ENCODE data around the gene RBBP5. TPM values are rescaled to one million over a fixed set of nuclear protein-coding genes. Genes with fewer than 3 reads are reported as not detected.

RBBP5 gene
- total RNA-seq, 1 experiment from 2014 or later, result 19.0 TPM

GRCh38 chr1:205037539-205037938 is 84.2 kb downstream of the RBBP5 start:
- POLR2A ChIA-PET, result no interaction called here
- BruUV-seq (replicated peaks), result no TSS peak

More at GRCh38 chr1:205037539-205037938, 84.2 kb downstream of the RBBP5 start:
- H3K36me3 Mint-ChIP-seq (ENCODE audit: insufficient read depth, unreplicated experiment), result no peaks in the 10 kb centered on the region
- H3K9me3 Mint-ChIP-seq (ENCODE audit: unreplicated experiment), result no peaks in the 10 kb centered on the region
- CTCF ChIA-PET, result no interaction called here
- no peak for TF ChIP-seq CTCF (IDR thresholded peaks at IDR 0.05; ENCODE audit: insufficient read depth in 1 of 2, low read depth in 1 of 2, low read length in 1 of 2, severe bottlenecking in 1 of 2, unreplicated experiment in 1 of 2)
- Histone ChIP-seq H3K4me3 (ENCODE audit: low read depth, low read length) (no peak overlapping the region), H3K27me3 (replicated peaks; ENCODE audit: control insufficient read depth, insufficient read depth, low read length) (peaks cover 1% of the 10 kb centered on the region; the same call in 1 of the 2 replicates), H3K9me3 (no peaks in the 10 kb centered on the region), H3K36me3 (ENCODE audit: control insufficient read depth, insufficient read depth, low read length) (no peaks in the 10 kb centered on the region), H3K4me1 (no peaks in the 10 kb centered on the region)
- H3K27me3 Mint-ChIP-seq (ENCODE audit: insufficient read depth, unreplicated experiment), result peaks cover 24% of the 10 kb centered on the region
- no peak overlapping the region for H3K4me3 Mint-ChIP-seq (ENCODE audit: unreplicated experiment)
- H3K27ac Mint-ChIP-seq (ENCODE audit: unreplicated experiment), result no peak overlapping the region
- no peak for DNase-seq
- no peaks in the 10 kb centered on the region for H3K4me1 Mint-ChIP-seq (ENCODE audit: low read depth, unreplicated experiment)
- intact Hi-C loops (cut with micrococcal nuclease; ENCODE audit: unreplicated experiment), result no loop called here

Other genes with a start within 250 kb of the RBBP5 start
- not detected in 2 replicates for gene CNTN2, start 78.8 kb downstream of the RBBP5 start, total RNA-seq (2022)
- gene TMEM81, start 37.5 kb downstream of the RBBP5 start, total RNA-seq (2022), result 3.3 and 4.3 TPM in 2 replicates
- 6.2 and 6.3 TPM in 2 replicates for gene DSTYK, start 89.7 kb upstream of the RBBP5 start, total RNA-seq (2022)
- 0.60 and 0.91 TPM in 2 replicates for gene TMCC2, start 106.0 kb upstream of the RBBP5 start, total RNA-seq (2022)
- 25.7 and 27.0 TPM in 2 replicates for gene NUAK2, start 199.8 kb upstream of the RBBP5 start, total RNA-seq (2022)
- gene KLHDC8A, start 234.9 kb upstream of the RBBP5 start, total RNA-seq (2022), result not detected in 2 replicates

Data from Caco-2 (cell line).